HCT116 (cell line): ENCODE results near the gene THEM4. TPM values are rescaled to one million over a fixed set of nuclear protein-coding genes. Genes with fewer than 3 reads are reported as not detected.

Experiments used
- ATAC-seq: fragments of 200-7000 bp; cut with Tn5 transposase; 2 replicates; pipeline ENCODE4 v1.9.1; 2020; ENCODE audit warnings: mild to moderate bottlenecking, moderate library complexity
- BruUV-seq: library from RNA; stranded (reverse); fragments of 400-500 nt; replicated peaks from 2 replicates; lab custom pipeline; 2021; lab: Mats Ljungman, UMichigan
- CTCF ChIA-PET: fragments of 300-600 bp; sonication (Branson Sonifier 250); formaldehyde crosslinking; loops from one replicate; lab custom pipeline; 2021; ENCODE audit warnings: antibody characterized with exemption; lab: Charles Lee
- POLR2A ChIA-PET: fragments of 300-600, 350-600 bp; sonication (Branson Sonifier 250); formaldehyde crosslinking; loops from one replicate; lab custom pipeline; 2021; ENCODE audit warnings: antibody characterized with exemption; lab: Charles Lee
- RAD21 ChIA-PET, 2 experiments: fragments of 300-600 bp; sonication (Branson Sonifier 250); formaldehyde crosslinking; loops; one replicate each; lab custom pipeline; 2023; ENCODE audit warnings: low total read pairs in 2 of 2; ENCODE audit not compliant: uncharacterized antibody in 2 of 2, unreplicated experiment in 2 of 2, low non-redundant PET in 1 of 2; lab: Charles Lee
- DNase-seq: peaks from one replicate; pipeline ENCODE4 v3.0.0-alpha.2; 2010; ENCODE audit warnings: low read depth, low spot score
- H2AFZ ChIP-seq: fragments of 200-600 bp; shearing (Covaris generic), sonication (generic); 2 replicates; pipeline ENCODE4 v1.6.1; 2017; ENCODE audit warnings: low read depth, mixed run types, mixed read lengths, antibody characterized with exemption, low read length; ENCODE audit not compliant: poor library complexity, severe bottlenecking
- H3K27ac ChIP-seq: 2 replicates; pipeline ENCODE4 v1.5.1; 2012; ENCODE audit warnings: low read depth, low read length
- H3K27me3 ChIP-seq: fragments of 200-600 bp; sonication (generic); 2 replicates; pipeline ENCODE4 v1.6.1; 2016; ENCODE audit warnings: mixed run types, low read length, mixed read lengths; ENCODE audit not compliant: insufficient read depth
- H3K36me3 ChIP-seq, 2 experiments: fragments of 200-500 bp in 1 of 2; fragments of 200-600 bp in 1 of 2; sonication (Bioruptor generic) in 1 of 2; sonication (generic) in 1 of 2; 2 replicates each; pipeline versions ENCODE4 v1.5.1 to v1.6.1; 2014 to 2016; ENCODE audit warnings: low read length in 2 of 2, inconsistent platforms in 1 of 2, mixed read lengths in 1 of 2, mixed run types in 1 of 2; ENCODE audit not compliant: insufficient read depth in 2 of 2, control insufficient read depth in 1 of 2
- H3K4me1 ChIP-seq, 2 experiments: fragments of 200-600 bp in 1 of 2; sonication (generic) in 1 of 2; 2 replicates each; pipeline versions ENCODE4 v1.5.1 to v1.6.1; 2012 to 2017; ENCODE audit warnings: low read length in 2 of 2, inconsistent platforms in 1 of 2, mild to moderate bottlenecking in 1 of 2, mixed read lengths in 1 of 2, mixed run types in 1 of 2, moderate library complexity in 1 of 2; ENCODE audit not compliant: insufficient read depth in 2 of 2, control insufficient read depth in 1 of 2
- H3K4me2 ChIP-seq: fragments of 200-600 bp; sonication (generic); 2 replicates; pipeline ENCODE4 v1.6.1; 2017; ENCODE audit warnings: mixed run types, low read length, mixed read lengths
- H3K4me3 ChIP-seq, 2 experiments: fragments of 200-600 bp in 1 of 2; sonication (generic) in 1 of 2; replicated peaks in 1 of 2; 2 replicates each; pipeline ENCODE4 v1.5.1; 2011 to 2016; ENCODE audit warnings: low read length in 2 of 2, control low read depth in 1 of 2, low read depth in 1 of 2, mild to moderate bottlenecking in 1 of 2, mixed read lengths in 1 of 2, mixed run types in 1 of 2
- H3K79me2 ChIP-seq: fragments of 200-600 bp; sonication (generic); 2 replicates; pipeline ENCODE4 v1.6.1; 2017; ENCODE audit warnings: mild to moderate bottlenecking, mixed run types, low read length, moderate library complexity, mixed read lengths; ENCODE audit not compliant: insufficient read depth
- H3K9ac ChIP-seq: fragments of 200-600 bp; sonication (generic); 2 replicates; pipeline ENCODE4 v1.6.1; 2016; ENCODE audit warnings: low read length, mixed read lengths
- H3K9me2 ChIP-seq: fragments of 200-600 bp; sonication (generic), shearing (Covaris generic); 2 replicates; pipeline ENCODE4 v1.6.1; 2017; ENCODE audit warnings: mixed run types, mild to moderate bottlenecking, moderate library complexity; ENCODE audit not compliant: insufficient read depth
- H3K9me3 ChIP-seq, 2 experiments: fragments of 200-500 bp in 1 of 2; fragments of 200-600 bp in 1 of 2; sonication (Bioruptor generic) in 1 of 2; sonication (generic) in 1 of 2; 2 replicates each; pipeline ENCODE4 v1.6.1; 2014 to 2017; ENCODE audit warnings: low read length in 2 of 2, mixed read lengths in 2 of 2, inconsistent platforms in 1 of 2, low read depth in 1 of 2, mild to moderate bottlenecking in 1 of 2, mixed run types in 1 of 2, moderate library complexity in 1 of 2; ENCODE audit not compliant: control insufficient read depth in 1 of 2, insufficient read depth in 1 of 2
- H4K20me1 ChIP-seq: fragments of 200-600 bp; sonication (generic), shearing (Covaris generic); 2 replicates; pipeline ENCODE4 v1.6.1; 2017; ENCODE audit warnings: mixed run types, mild to moderate bottlenecking, moderate library complexity; ENCODE audit not compliant: insufficient read depth
- ELF1 ChIP-seq: IDR thresholded peaks from 2 replicates; pipeline ENCODE4 v1.6.1; 2012; ENCODE audit warnings: low read depth, borderline replicate concordance
- EZH2 ChIP-seq: fragments of 200-600 bp; sonication (generic); IDR thresholded peaks from 2 replicates; pipeline ENCODE4 v1.6.1; 2017; ENCODE audit warnings: antibody characterized with exemption, mixed run types
- FOSL1 ChIP-seq: IDR thresholded peaks from 2 replicates; pipeline ENCODE4 v1.6.1; 2012; ENCODE audit warnings: low read depth
- MAX ChIP-seq: IDR thresholded peaks from 2 replicates; pipeline ENCODE4 v1.6.1; 2012
- POLR2A ChIP-seq: IDR thresholded peaks from 2 replicates; pipeline ENCODE4 v1.7.0; 2011; ENCODE audit warnings: borderline replicate concordance; ENCODE audit not compliant: insufficient read depth, insufficient read length; ENCODE audit errors: extremely low read depth
- SRF ChIP-seq: IDR thresholded peaks from 2 replicates; pipeline ENCODE4 v1.6.1; 2012; ENCODE audit warnings: low read depth
- TCF7L2 ChIP-seq: IDR thresholded peaks from 2 replicates; pipeline ENCODE4 v1.7.0; 2011; ENCODE audit warnings: borderline replicate concordance, inconsistent platforms; ENCODE audit not compliant: insufficient read depth, insufficient read length; ENCODE audit errors: extremely low read depth
- ZNF274 ChIP-seq: fragments of 200-500 bp; sonication (Bioruptor generic); IDR thresholded peaks from 2 replicates; pipeline ENCODE4 v1.6.1; 2014; ENCODE audit warnings: mild to moderate bottlenecking, low read depth, low read length, inconsistent platforms
- intact Hi-C: fragments of 100-400 bp; cut with micrococcal nuclease; formaldehyde crosslinking; loops from 2 replicates; pipeline ENCODE4 v1.10.0; 2022
- total RNA-seq: library from RNA; stranded (reverse); gene quantifications from one replicate; pipeline ENCODE4 v1.2.1, GENCODE V29; 2021; ENCODE audit not compliant: unreplicated experiment
- TF ChIP-seq, protein P1 (sequence below), 3 experiments: fragments of 200-600 bp in 1 of 3; sonication (generic) in 1 of 3; IDR thresholded peaks in 2 of 3; conservative IDR thresholded peaks in 1 of 3; 2 replicates each; pipeline ENCODE4 v1.5.1; 2012 to 2017; ENCODE audit warnings: low read depth in 2 of 3, low read length in 2 of 3, antibody characterized with exemption in 1 of 3, borderline replicate concordance in 1 of 3, control low read depth in 1 of 3, mild to moderate bottlenecking in 1 of 3, mixed read lengths in 1 of 3, mixed run types in 1 of 3, moderate library complexity in 1 of 3; ENCODE audit not compliant: insufficient read depth in 1 of 3

The THEM4 gene
- total RNA-seq, 1 experiment from 2014 or later, result 17.0 TPM

DNA sequence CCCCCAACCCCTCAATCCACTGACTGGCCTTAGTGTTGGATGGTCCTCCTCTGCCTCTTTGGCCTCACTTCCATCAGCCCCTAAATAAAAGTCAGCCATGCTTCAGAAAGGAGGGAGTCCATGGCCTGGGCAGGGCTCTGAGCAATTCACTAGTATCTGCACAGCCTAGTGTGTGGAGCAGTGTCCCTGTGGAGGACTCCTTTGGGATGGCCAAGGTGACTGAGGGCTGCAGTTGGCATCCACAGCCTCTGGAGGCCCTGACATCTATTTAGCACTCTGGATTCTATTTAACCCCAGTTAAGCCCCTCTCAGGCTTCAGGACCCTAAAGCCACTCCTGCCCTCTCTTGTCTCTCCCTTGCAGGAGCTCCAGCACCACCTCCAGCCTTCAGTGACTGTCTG, 59.4 kb downstream of the THEM4 start:
- no peak for DNase-seq
- TF ChIP-seq MAX, result no peak
- TF ChIP-seq ZNF274, result no peak
- no peak for TF ChIP-seq FOSL1
- no peak for TF ChIP-seq SRF
- no peak for TF ChIP-seq ELF1
- TF ChIP-seq EZH2, result no peak
- no peak for TF ChIP-seq TCF7L2
- TF ChIP-seq POLR2A, result no peak
- TF ChIP-seq, protein P1, sequence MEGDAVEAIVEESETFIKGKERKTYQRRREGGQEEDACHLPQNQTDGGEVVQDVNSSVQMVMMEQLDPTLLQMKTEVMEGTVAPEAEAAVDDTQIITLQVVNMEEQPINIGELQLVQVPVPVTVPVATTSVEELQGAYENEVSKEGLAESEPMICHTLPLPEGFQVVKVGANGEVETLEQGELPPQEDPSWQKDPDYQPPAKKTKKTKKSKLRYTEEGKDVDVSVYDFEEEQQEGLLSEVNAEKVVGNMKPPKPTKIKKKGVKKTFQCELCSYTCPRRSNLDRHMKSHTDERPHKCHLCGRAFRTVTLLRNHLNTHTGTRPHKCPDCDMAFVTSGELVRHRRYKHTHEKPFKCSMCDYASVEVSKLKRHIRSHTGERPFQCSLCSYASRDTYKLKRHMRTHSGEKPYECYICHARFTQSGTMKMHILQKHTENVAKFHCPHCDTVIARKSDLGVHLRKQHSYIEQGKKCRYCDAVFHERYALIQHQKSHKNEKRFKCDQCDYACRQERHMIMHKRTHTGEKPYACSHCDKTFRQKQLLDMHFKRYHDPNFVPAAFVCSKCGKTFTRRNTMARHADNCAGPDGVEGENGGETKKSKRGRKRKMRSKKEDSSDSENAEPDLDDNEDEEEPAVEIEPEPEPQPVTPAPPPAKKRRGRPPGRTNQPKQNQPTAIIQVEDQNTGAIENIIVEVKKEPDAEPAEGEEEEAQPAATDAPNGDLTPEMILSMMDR (IDR thresholded peaks at IDR 0.05 in 2 of 3, conservative IDR thresholded peaks at IDR 0.05 in 1 of 3; ENCODE audit: borderline replicate concordance in 1 of 3, insufficient read depth in 1 of 3, low read depth in 2 of 3, low read length in 2 of 3), result no peak
- ChIA-PET CTCF (no interaction called here), RAD21 (no interaction called here), POLR2A (no interaction called here)
- no peaks in the 10 kb centered on the region for H4K20me1 ChIP-seq
- BruUV-seq, result no TSS peak
- H3K4me2 ChIP-seq, result no peak overlapping the region
- peaks cover 6% of the 10 kb centered on the region; the same call in 1 of the 2 replicates for H3K27me3 ChIP-seq
- H3K4me3 ChIP-seq, result no peak overlapping the region
- no peaks in the 10 kb centered on the region for H3K36me3 ChIP-seq
- H2AFZ ChIP-seq, result no peak overlapping the region
- H3K9me3 ChIP-seq, result no peaks in the 10 kb centered on the region
- H3K9ac ChIP-seq, result no peak overlapping the region
- H3K9me2 ChIP-seq, result no peaks in the 10 kb centered on the region
- intact Hi-C loops, result no loop called here
- ATAC-seq, result no peak
- H3K27ac ChIP-seq, result no peak overlapping the region
- no peaks in the 10 kb centered on the region for H3K79me2 ChIP-seq
- H3K4me1 ChIP-seq, result peaks cover 0 to 12% of the 10 kb centered on the region in 2 experiments; a peak in 2 of 4 replicates
